ENCODE measurements around the gene C5orf34.
"Not testable (repeated sequence)": the region's sequence is repeated elsewhere in the genome, so short reads cannot be mapped to it uniquely, and the experiment has no call there.

C5orf34 gene

DNA sequence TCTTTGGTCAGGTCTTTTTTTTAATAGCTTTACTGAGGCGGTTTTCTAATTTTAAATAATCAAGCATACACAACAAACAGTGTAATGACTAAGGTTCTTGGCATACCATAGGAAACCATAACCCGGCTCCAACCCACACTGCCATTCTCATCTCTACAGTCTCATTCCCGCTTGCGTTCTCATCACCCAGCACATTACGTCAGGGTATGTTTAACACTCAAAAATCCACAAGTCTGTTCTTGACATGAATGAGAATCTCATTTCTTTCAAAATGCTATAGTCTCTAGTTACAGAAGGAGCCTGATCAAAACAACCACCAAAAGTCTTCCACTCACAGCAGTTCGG, 505 bp downstream of the C5orf34 start:
- no peak for TF ChIP-seq ZFX (IDR thresholded peaks at IDR 0.05)
- TF ChIP-seq, protein P1, sequence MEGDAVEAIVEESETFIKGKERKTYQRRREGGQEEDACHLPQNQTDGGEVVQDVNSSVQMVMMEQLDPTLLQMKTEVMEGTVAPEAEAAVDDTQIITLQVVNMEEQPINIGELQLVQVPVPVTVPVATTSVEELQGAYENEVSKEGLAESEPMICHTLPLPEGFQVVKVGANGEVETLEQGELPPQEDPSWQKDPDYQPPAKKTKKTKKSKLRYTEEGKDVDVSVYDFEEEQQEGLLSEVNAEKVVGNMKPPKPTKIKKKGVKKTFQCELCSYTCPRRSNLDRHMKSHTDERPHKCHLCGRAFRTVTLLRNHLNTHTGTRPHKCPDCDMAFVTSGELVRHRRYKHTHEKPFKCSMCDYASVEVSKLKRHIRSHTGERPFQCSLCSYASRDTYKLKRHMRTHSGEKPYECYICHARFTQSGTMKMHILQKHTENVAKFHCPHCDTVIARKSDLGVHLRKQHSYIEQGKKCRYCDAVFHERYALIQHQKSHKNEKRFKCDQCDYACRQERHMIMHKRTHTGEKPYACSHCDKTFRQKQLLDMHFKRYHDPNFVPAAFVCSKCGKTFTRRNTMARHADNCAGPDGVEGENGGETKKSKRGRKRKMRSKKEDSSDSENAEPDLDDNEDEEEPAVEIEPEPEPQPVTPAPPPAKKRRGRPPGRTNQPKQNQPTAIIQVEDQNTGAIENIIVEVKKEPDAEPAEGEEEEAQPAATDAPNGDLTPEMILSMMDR (conservative IDR thresholded peaks at IDR 0.05): no peak

DNA sequence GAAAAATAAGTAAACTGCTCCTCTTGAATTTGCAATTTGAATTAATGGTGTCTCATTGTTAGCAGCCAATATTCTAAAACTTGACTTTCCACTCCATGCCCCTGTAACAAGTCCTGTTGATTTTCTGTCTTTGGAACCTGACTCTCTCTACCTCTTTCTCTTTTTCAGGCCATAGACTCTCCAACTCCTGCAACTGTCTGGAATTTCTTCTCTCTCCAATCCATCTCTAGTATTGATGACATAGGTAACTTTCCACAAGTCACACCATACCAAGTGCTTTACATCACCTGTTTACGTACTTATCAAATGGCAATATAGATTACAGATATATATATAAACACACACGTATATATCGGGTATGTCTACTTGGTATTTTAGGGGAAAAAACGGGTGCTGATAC, 923 bp downstream of the C5orf34 start:
- no peak overlapping the region for H3K27ac ChIP-seq
- TF ChIP-seq, protein P1 (conservative IDR thresholded peaks at IDR 0.05): no peak
- no peak for TF ChIP-seq ZFX (IDR thresholded peaks at IDR 0.05)

More for the DNA sequence above, 505 bp downstream of the C5orf34 start:
- peak overlapping the region; percentile 72 for H3K27ac ChIP-seq

DNA sequence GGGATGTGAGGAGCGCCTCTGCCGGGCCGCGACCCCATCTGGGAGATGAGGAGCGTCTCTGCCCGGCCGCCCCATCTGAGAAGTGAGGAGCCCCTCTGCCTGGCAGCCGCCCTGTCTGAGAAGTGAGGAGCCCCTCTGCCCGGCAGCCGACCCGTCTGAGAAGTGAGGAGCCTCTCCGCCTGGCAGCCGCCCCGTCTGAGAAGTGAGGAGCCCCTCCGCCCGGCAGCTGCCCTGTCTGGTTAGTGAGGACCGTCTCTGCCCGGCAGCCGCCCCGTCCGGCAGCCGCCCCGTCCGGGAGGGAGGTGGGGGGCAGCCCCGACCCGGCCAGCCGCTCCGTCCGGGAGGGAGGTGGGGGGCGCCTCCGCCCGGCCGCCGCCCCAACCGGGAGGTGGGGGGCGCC, 3.9 kb downstream of the C5orf34 start:
- H3K27ac ChIP-seq: not testable (repeated sequence)

DNA sequence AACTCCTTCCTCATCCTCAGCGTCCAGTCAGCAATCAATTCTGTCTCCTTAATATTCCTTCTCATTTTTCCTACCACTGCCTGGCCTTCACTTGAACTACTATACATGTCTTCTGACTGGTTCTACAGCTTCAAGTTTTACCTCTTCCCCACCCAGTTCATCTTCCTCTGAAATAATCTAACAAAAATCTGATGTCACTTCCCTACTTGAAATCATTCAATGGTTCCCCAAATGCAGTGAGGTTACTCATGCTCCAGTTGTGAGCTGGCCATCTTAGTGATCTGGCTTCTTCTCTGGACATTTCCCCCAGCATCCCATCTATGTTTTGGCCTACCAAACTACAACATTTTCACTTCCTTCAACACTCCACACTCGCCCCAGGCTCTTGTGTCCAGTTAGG, 16.4 kb downstream of the C5orf34 start:
- no peak overlapping the region for H3K27ac ChIP-seq
- TF ChIP-seq, protein P1 (conservative IDR thresholded peaks at IDR 0.05): no peak
- no peak for TF ChIP-seq ZFX (IDR thresholded peaks at IDR 0.05)

DNA sequence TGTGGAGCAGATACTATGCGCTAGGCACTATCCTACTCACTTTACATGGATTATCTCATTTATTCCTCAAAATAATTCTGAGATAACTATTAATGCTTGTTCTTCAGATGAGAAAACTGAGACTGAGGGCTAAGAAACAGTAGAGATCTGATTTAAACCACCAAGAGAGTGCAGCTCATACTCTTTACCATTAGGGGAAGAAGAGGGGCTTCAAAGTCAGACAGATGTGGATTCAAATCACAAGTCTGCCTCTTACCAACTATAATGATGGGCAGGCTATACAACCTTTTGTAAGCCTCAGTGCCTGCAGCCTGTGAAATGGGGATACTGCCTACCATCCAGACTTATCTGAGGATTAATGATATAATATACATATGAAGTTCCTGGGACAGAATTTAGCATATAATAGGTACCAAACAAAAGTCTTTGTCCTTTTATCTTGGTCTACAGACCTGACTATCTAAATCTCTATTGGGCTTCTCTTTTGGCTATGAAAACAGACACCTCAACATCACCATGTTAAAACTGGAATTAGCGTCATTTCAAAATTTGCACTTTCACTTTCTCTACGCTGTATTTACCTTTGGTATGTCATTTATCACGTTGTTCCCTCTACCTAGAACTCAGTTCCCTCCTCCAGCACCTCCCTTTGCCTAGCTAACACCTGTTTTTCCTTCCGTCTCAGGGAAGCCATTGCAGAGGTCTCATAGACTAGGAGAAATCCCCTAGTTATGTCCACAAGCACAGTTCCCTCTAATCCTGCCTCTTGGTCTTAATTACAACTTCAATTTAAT, 17.4 kb downstream of the C5orf34 start:
- no peak for TF ChIP-seq ZFX (IDR thresholded peaks at IDR 0.05)
- TF ChIP-seq, protein P1 (conservative IDR thresholded peaks at IDR 0.05): no peak
- H3K27ac ChIP-seq: no peak overlapping the region

DNA sequence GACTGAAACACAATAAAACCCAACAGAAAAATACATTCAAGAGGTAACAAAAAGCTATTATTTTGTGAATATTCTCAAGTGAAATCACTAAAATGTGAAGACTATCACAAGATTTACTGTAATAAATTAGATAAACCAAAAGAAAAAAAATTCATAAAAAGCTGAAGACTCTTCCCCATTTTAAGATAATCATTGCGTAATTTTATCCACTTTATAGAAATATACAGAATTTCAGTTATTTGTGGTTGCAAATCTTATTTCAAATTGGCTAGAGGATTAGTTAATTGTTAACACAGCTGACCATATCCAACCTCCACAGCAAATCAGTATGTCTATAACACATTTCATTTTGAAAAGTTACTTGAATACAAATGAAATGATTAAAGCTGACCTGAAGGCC, 23.6 kb downstream of the C5orf34 start:
- TF ChIP-seq, protein P1 (conservative IDR thresholded peaks at IDR 0.05): no peak
- no peak for TF ChIP-seq ZFX (IDR thresholded peaks at IDR 0.05)
- H3K27ac ChIP-seq: no peak overlapping the region

DNA sequence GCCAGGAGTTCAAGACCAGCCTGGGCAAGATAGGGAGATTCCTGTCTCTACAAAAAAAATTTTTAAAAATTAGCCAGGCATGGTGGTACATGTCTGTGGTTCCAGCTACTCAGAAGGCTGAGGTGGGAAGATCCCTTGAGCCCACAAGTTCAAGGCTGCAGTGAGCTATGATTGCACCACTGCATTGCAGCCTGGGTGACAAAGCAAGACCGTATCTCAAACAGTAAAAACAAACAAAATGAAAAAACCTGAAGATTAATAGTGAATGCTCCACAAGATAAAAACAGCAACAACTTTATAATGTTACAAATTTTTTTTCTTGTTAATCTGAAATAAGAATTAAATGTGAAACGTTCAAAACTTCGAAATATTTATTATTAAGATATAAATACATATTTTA, 28.6 kb downstream of the C5orf34 start:
- no peak overlapping the region for H3K27ac ChIP-seq
- TF ChIP-seq, protein P1 (conservative IDR thresholded peaks at IDR 0.05): no peak
- no peak for TF ChIP-seq ZFX (IDR thresholded peaks at IDR 0.05)

DNA sequence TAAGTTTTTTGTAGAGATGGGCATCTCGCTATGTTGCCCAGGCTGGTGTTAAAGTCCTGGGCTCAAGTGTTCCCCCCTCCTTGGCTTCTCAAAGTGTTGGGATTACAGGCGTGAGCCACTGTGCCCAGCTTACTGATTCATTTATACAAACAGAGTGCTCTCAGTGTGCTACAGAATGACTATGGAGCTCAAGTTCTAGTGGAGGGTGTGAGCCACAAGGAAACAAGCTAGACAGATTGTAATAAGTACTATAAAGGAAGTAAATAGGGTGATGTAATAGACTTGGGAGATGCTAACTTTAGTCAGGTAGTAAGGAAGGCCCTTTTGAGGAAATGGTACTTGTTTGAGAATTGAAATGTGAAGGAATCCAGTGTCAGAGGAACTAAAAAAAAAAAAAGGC, 29.5 kb downstream of the C5orf34 start:
- H3K27ac ChIP-seq: no peak overlapping the region
- TF ChIP-seq ZFX (IDR thresholded peaks at IDR 0.05): no peak
- TF ChIP-seq, protein P1 (conservative IDR thresholded peaks at IDR 0.05): no peak
